Iris pigment epithelial cell (primary cell): ENCODE results near the gene AVP.

Source experiments
- DNase-seq: peaks from one replicate; pipeline ENCODE4 v3.0.0-alpha.2; 2011; ENCODE audit warnings: low read depth

Gene AVP

GRCh38 chr20:3047486-3048419 lies 36.8 kb downstream of the AVP start:
- DNase-seq: no peak

- DNase-seq: no peak
These were observed 37.7 kb downstream of the AVP start for GRCh38 chr20:3046677-3047462.

GRCh38 chr20:3045816-3046676 lies 38.5 kb downstream of the AVP start, which contains the start of gene MRPS26:
Gene MRPS26, plus strand, starts transcription at chr20:3046052. Its CDS starts 17 bp downstream, at chr20:3046069.
- DNase-seq: peak; percentile 89

DNA sequence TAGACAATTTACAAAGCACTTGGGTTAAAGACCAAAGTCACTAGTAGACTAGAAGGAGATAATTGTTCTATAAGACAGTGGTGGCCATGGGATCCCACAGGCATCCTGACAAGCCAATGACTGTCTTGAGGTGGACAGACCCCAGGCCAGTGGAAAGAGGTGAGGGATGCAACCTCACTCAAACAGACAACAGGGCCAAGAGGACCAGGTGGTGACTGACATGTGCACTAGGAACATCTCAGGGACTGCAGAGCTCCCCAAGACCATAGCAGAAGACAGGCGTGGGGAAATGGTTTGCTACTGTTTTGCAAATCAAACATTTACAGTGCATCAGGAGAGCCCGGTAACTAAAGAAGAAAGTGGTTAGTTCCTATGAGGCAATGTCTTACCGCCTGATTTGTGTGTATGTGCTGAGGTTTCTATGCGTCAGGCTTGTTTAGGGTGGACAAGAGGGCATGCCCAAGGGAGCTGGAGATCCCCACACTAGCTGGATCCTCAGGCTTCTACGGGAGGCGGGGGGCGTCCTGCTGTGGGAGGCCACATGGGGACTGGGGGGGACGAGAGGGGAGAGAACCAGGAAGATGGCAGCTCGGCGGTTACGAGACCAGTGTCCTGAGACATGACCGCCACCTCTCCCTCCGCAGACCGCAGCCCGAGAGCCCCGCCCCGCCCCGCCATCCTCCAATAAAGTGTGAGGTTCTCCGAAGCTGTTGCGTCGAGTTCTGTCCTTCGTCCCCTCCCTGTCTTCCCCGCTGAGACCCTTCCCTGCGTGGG lies 39.3 kb downstream of the AVP start:
- DNase-seq: peak; percentile 91

DNA sequence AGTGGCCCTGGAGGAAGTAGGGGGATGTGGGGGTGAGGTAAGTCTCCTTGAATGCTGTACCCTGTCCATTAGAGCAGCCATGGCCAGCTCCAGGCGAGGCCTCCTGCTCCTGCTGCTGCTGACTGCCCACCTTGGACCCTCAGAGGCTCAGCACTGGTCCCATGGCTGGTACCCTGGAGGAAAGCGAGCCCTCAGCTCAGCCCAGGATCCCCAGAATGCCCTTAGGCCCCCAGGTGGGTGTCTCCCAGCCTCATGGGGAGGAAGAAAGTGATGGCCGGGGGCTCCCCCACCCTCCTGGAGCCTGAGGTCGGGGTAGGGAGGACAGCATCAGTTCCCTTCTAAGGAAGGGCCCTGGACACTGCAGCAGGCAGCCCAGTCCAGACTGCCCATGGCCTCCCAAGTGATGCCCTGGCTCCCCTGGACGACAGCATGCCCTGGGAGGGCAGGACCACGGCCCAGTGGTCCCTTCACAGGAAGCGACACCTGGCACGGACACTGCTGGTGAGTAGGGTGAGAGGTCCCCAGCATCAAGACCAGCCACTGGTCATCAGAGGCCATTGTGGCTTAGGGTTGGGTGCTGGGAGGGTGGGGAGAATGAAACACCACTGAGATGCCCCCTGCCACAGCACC lies 40.1 kb downstream of the AVP start:
- no peak for DNase-seq

GRCh38 chr20:3043322-3043721 lies 41.2 kb downstream of the AVP start, which contains the start of gene GNRH2:
Gene GNRH2, plus strand, starts transcription at chr20:3043622. Its CDS starts 793 bp downstream, at chr20:3044415.
- DNase-seq: no peak

DNA sequence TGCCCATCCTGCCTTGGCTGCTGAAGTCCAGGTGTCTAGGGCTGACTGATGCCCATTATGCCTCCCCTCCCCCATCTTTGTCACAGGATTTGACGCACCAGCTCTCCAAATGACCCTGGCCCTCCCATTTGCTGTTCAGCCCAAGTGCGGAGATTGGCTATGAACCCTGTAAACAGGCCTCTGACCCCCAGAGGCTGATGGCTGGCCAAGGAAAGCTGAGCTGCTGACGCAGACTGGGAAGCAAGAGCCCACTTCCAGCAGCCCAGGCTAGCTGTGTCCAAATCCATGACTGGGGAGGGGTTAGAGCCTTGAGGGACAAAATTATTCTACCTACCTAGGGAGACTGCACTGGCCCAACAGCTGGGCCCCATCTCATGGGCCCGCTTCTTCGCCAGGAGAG lies 41.9 kb downstream of the AVP start:
- no peak for DNase-seq

- peak; percentile 13 for DNase-seq
These were observed 42.6 kb downstream of the AVP start for GRCh38 chr20:3041854-3042409.

DNA sequence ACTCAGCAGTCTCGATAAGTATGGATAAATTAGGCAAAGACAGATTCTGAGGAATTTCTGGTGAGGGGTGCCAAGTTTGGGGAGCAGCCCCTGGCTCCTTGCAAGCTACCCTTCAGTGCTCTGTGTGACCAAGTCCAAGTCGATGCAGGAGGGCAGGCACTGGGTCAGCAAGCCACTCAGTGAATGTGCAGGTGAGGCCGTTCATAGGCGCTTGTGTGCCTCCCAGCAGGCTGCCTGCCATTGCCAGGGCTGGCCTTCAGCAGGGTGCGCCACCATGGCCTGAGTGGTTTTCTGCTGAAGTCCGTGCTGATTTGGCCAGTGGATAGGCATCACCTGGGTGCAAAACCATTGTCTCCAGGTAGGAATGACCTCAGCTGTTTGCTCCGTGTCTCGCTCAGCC lies 44.4 kb downstream of the AVP start:
- DNase-seq: no peak

DNA sequence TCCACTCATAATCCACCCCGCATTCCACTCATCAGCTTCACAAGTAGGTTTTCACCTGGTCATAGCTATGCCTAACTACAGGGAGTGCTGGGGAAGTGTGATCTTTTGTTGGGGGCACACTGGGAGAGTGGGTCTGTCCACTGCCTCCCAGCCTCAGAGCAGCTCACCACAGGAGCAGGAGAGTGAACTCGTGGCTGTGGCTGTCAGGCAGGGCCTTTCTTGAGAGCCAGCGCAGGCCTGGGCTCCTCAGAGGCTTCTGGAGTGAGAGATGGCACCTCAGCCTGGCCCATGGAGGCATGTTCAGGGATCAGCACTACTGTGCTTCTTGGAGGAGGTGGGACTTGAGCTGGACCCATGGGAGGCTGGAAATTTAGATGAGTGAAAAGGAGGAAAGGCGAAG lies 45.1 kb downstream of the AVP start:
- DNase-seq: no peak

GRCh38 chr20:3038454-3038853 lies 46.1 kb downstream of the AVP start:
- no peak for DNase-seq

DNA sequence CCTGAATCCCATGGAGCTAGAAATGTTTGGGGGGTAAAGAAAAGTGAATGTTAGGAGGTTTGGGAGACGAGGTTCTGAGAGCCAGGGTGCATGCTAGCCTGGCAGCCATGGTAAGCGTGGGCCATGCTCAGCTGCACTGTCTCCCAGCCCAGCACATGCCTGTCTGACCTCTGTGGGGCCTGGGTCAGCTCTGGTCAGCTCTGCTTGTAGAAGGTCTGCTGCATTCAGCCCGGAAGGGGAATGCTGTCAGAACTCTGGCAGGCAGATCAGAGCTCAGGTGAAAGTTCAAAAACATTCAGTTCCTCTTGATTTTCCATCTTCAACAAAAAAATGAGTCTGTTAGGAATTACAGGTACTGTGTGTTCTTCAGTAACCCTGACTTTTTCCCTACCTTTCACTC lies 46.9 kb downstream of the AVP start:
- DNase-seq: no peak

- no peak for DNase-seq
These were observed 51.9 kb downstream of the AVP start for GRCh38 chr20:3032624-3033023.
